ENCODE results near the gene OSM.

DNA sequence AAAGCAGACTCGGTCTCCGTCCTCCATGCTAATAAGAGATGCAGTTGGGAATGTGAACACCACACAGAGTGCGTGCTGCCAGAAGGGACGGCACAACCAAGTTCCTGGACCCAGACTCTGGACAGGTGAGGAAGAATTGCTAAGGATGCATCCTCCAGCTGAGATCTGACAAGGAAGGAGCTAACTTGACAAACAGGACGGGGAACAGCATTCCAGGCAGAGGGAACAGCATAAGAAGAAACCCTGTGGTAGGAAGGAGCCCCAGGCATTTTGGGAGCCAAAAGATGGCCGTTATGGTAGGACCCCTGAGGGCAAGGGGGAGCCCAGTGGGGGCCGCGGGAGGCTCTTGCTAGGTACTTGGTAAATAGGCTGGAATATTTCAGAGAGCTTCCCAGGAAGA lies 6.0 kb downstream of the OSM start:
- TF ChIP-seq EZH2 (IDR thresholded peaks at IDR 0.05; ENCODE audit: borderline replicate concordance, low read length) (no peak), CTCF (IDR thresholded peaks at IDR 0.05; ENCODE audit: low read length) (no peak)
